ENCODE data around the gene HELZ2.

HELZ2 gene

DNA sequence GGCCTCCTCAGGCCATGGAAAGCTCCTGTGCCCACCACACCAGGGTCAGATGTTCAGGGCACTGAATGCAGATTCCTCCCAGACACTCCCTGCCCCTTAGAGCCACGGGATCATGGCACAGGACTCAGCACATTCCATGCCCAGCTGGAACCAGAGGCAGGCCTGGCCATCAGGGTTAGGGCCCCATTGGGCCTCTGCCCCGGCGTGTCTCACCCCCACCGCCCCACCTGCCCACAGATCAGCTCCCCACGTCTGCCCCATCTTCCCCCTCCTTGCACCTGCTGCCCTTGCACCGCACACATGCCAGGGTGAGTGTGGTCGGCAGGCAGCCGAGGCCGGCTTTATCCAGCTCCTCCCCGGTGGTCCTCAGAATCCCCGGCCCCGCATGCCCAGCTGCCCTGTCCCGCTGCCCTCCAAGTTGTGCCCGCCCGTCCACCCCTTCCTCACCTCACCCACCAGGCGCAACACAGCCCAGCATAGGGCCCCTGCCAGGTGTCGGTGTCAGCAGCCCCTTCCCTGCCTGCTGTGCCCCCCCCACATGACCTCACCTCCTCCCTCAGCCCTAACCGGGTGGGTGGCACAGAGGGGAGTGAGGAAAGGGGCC is 24.3 kb downstream of the HELZ2 start:
- TF ChIP-seq EZH2phosphoT487 (IDR thresholded peaks at IDR 0.05; ENCODE audit: borderline replicate concordance): no peak
- TF ChIP-seq, protein P1, sequence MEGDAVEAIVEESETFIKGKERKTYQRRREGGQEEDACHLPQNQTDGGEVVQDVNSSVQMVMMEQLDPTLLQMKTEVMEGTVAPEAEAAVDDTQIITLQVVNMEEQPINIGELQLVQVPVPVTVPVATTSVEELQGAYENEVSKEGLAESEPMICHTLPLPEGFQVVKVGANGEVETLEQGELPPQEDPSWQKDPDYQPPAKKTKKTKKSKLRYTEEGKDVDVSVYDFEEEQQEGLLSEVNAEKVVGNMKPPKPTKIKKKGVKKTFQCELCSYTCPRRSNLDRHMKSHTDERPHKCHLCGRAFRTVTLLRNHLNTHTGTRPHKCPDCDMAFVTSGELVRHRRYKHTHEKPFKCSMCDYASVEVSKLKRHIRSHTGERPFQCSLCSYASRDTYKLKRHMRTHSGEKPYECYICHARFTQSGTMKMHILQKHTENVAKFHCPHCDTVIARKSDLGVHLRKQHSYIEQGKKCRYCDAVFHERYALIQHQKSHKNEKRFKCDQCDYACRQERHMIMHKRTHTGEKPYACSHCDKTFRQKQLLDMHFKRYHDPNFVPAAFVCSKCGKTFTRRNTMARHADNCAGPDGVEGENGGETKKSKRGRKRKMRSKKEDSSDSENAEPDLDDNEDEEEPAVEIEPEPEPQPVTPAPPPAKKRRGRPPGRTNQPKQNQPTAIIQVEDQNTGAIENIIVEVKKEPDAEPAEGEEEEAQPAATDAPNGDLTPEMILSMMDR (conservative IDR thresholded peaks at IDR 0.05; ENCODE audit: low read length): no peak
- Histone ChIP-seq H2AFZ (ENCODE audit: low read length) (no peak overlapping the region), H3K4me1 (ENCODE audit: insufficient read depth, low read length, poor library complexity, severe bottlenecking) (peaks cover 26% of the 10 kb centered on the region), H4K20me1 (ENCODE audit: insufficient read depth, low read length, poor library complexity, severe bottlenecking) (no peaks in the 10 kb centered on the region), H3K4me2 (ENCODE audit: low read depth, low read length, poor library complexity, severe bottlenecking) (no peak overlapping the region), H3K9me3 (ENCODE audit: insufficient read depth, low read depth, low read length) (no peaks in the 10 kb centered on the region), H3K79me2 (ENCODE audit: insufficient read depth, low read length) (no peaks in the 10 kb centered on the region), H3F3A (ENCODE audit: low read depth) (no peaks in the 10 kb centered on the region), H3K36me3 (ENCODE audit: insufficient read depth, low read length) (no peaks in the 10 kb centered on the region), H3K27me3 (ENCODE audit: insufficient read depth, low read length, poor library complexity, severe bottlenecking) (no peaks in the 10 kb centered on the region), H3K9me2 (replicated peaks; ENCODE audit: low read depth, low read length) (no peaks in the 10 kb centered on the region), H3K9ac (ENCODE audit: low read depth, low read length, poor library complexity, severe bottlenecking) (no peak overlapping the region), H3K4me3 (ENCODE audit: low read length, poor library complexity, severe bottlenecking) (no peak overlapping the region)

DNA sequence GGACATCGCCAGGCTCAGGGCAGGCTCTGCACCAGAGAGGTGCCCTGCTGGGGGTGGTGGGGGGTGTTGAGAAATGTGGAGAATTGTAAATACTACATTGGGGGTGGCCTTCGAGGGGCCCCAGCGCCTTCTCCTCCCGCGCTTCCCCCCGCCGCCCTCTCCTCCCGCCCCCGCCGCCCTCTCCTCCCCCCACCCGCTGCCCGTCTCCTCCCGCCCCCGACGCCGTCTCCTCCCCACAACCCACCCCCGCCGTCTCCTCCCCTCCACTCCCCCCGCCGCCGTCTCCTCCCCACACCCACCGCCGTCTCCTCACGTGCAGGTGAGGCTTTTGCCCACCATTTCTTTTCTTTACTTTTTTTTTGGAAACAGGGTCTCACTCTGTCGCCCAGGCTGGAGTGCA is 25.0 kb downstream of the HELZ2 start:
- Histone ChIP-seq H3K27me3 (ENCODE audit: insufficient read depth, low read length, poor library complexity, severe bottlenecking) (no peaks in the 10 kb centered on the region), H3K36me3 (ENCODE audit: insufficient read depth, low read length) (no peaks in the 10 kb centered on the region), H2AFZ (ENCODE audit: low read length) (no peak overlapping the region), H3K4me1 (ENCODE audit: insufficient read depth, low read length, poor library complexity, severe bottlenecking) (peaks cover 26% of the 10 kb centered on the region), H3K79me2 (ENCODE audit: insufficient read depth, low read length) (no peaks in the 10 kb centered on the region), H3K9ac (ENCODE audit: low read depth, low read length, poor library complexity, severe bottlenecking) (no peak overlapping the region), H4K20me1 (ENCODE audit: insufficient read depth, low read length, poor library complexity, severe bottlenecking) (no peaks in the 10 kb centered on the region), H3K4me3 (ENCODE audit: low read length, poor library complexity, severe bottlenecking) (no peak overlapping the region), H3F3A (ENCODE audit: low read depth) (no peaks in the 10 kb centered on the region), H3K9me2 (replicated peaks; ENCODE audit: low read depth, low read length) (no peaks in the 10 kb centered on the region), H3K4me2 (ENCODE audit: low read depth, low read length, poor library complexity, severe bottlenecking) (no peak overlapping the region), H3K9me3 (ENCODE audit: insufficient read depth, low read depth, low read length) (no peaks in the 10 kb centered on the region)
- TF ChIP-seq EZH2phosphoT487 (IDR thresholded peaks at IDR 0.05; ENCODE audit: borderline replicate concordance): no peak
- TF ChIP-seq, protein P1 (conservative IDR thresholded peaks at IDR 0.05; ENCODE audit: low read length): no peak

DNA sequence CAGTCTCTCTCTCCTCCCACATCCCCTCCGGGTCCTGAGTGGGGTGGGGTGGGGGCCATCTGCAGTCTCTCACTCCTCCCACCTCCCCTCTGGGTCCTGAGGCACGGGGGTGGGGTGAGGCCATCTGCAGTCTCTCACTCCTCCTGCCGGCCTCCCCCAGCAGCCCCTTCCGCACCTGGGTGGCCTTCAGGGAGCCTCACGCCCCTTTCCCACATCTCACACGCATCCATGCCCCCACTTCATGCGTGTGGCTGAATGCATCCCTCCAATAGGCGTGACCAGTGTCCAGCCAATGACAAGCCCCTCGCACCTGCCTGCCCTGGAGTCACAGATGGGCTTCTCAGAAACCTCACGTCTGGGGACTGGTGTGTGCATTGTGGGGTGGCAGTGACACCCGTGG is 25.5 kb downstream of the HELZ2 start:
- Histone ChIP-seq H3K4me3 (ENCODE audit: low read length, poor library complexity, severe bottlenecking) (no peak overlapping the region), H3K36me3 (ENCODE audit: insufficient read depth, low read length) (no peaks in the 10 kb centered on the region), H2AFZ (ENCODE audit: low read length) (no peak overlapping the region), H3K9ac (ENCODE audit: low read depth, low read length, poor library complexity, severe bottlenecking) (no peak overlapping the region), H3K9me2 (replicated peaks; ENCODE audit: low read depth, low read length) (no peaks in the 10 kb centered on the region), H3K9me3 (ENCODE audit: insufficient read depth, low read depth, low read length) (no peaks in the 10 kb centered on the region), H3K4me1 (ENCODE audit: insufficient read depth, low read length, poor library complexity, severe bottlenecking) (peaks cover 22% of the 10 kb centered on the region), H3K4me2 (ENCODE audit: low read depth, low read length, poor library complexity, severe bottlenecking) (no peak overlapping the region), H4K20me1 (ENCODE audit: insufficient read depth, low read length, poor library complexity, severe bottlenecking) (no peaks in the 10 kb centered on the region), H3K27me3 (ENCODE audit: insufficient read depth, low read length, poor library complexity, severe bottlenecking) (no peaks in the 10 kb centered on the region), H3F3A (ENCODE audit: low read depth) (no peaks in the 10 kb centered on the region), H3K79me2 (ENCODE audit: insufficient read depth, low read length) (no peaks in the 10 kb centered on the region)
- TF ChIP-seq EZH2phosphoT487 (IDR thresholded peaks at IDR 0.05; ENCODE audit: borderline replicate concordance): no peak
- TF ChIP-seq, protein P1 (conservative IDR thresholded peaks at IDR 0.05; ENCODE audit: low read length): no peak

All from Loucy (cell line).